ENCODE measurements around the gene OVCA2. TPM values are rescaled to one million over a fixed set of nuclear protein-coding genes. Genes with fewer than 3 reads are reported as not detected.

OVCA2 gene
- total RNA-seq, 1 experiment from 2014 or later, result 24.6 TPM

DNA sequence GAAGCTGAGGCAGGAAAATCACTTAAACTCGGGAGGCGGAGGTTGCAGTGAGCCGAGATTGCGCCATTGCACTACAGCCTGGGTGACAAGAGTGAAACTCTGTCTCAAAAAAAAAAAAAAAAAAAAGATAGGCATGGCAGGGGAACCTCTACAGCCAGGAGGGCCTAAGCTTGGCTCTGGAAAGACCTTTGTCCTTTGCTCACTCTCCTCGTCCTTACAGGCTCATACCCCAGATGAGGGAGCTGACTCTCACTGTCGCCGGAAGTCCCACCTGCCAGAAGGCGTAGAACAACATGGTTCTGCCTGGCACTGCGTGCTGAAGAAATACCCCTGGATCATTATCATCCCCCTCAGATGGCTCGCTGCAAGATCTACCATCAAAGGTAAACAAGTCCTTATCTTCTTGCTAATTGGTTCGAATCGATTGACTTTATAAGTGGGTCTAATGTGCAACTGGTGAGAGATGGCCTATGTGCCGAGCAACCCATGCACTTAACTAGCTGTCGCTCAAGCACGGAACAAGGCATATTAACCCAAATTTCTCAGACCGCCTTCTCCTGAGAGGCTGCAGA, 46.4 kb upstream of the OVCA2 start:
- DNase-seq, result no peak
- Histone ChIP-seq H2AK5ac (ENCODE audit: insufficient read length, low read length) (no peak overlapping the region), H2BK15ac (ENCODE audit: low read depth, low read length) (no peak overlapping the region), H2BK5ac (ENCODE audit: insufficient read length, low read length) (no peak overlapping the region), H3K14ac (ENCODE audit: insufficient read depth, low read length) (no peak overlapping the region), H3K4ac (ENCODE audit: low read depth, low read length) (no peak overlapping the region), H3K79me2 (ENCODE audit: insufficient read depth, low read length) (no peaks in the 10 kb centered on the region), H3K27ac (ENCODE audit: insufficient read length, low read depth, low read length) (no peak overlapping the region), H4K5ac (ENCODE audit: insufficient read length, low read depth, low read length) (no peak overlapping the region), H3K56ac (ENCODE audit: insufficient read length, low read depth, low read length) (no peak overlapping the region), H3K9ac (ENCODE audit: extremely low read depth, insufficient read length, low read length) (no peak overlapping the region), H3K4me2 (ENCODE audit: insufficient read depth, insufficient read length, low read length) (no peak overlapping the region), H2BK20ac (ENCODE audit: low read depth, low read length, poor library complexity, severe bottlenecking) (no peak overlapping the region), H3K23ac (ENCODE audit: insufficient read length, low read depth, low read length) (no peak overlapping the region), H2BK120ac (ENCODE audit: low read depth, low read length, poor library complexity, severe bottlenecking) (no peak overlapping the region), H3K18ac (ENCODE audit: insufficient read length, low read depth, low read length) (no peak overlapping the region), H4K8ac (replicated peaks; ENCODE audit: insufficient read length, low read depth, low read length) (no peak overlapping the region), H4K91ac (ENCODE audit: insufficient read length, low read depth, low read length) (no peak overlapping the region), H3K27me3 (ENCODE audit: insufficient read depth, low read length) (peaks cover 7% of the 10 kb centered on the region; the same call in 1 of the 2 replicates), H2BK12ac (ENCODE audit: insufficient read length, low read depth, low read length) (no peak overlapping the region), H3K4me1 (ENCODE audit: insufficient read depth, low read length) (no peaks in the 10 kb centered on the region; the same call in 1 of the 2 replicates), H3K23me2 (ENCODE audit: insufficient read length, low read depth, low read length, poor library complexity, severe bottlenecking) (no peaks in the 10 kb centered on the region), H2AFZ (ENCODE audit: low read length) (no peak overlapping the region), H3K9me3 (ENCODE audit: control insufficient read depth, low read depth, low read length) (no peaks in the 10 kb centered on the region), H3T11ph (ENCODE audit: low read length) (no peak overlapping the region), H3K79me1 (ENCODE audit: insufficient read depth, low read depth, low read length, poor library complexity, severe bottlenecking) (no peaks in the 10 kb centered on the region), H4K20me1 (ENCODE audit: control insufficient read depth, insufficient read depth, insufficient read length) (no peaks in the 10 kb centered on the region)
- H3K9me3 Mint-ChIP-seq, result no peaks in the 10 kb centered on the region; a peak in 1 of 5 replicates
- no peak overlapping the region for H3K27ac Mint-ChIP-seq
- H3K36me3 Mint-ChIP-seq (ENCODE audit: insufficient read depth in 1 of 3, low read depth in 3 of 3), result no peaks in the 10 kb centered on the region
- TF ChIP-seq, protein P1, sequence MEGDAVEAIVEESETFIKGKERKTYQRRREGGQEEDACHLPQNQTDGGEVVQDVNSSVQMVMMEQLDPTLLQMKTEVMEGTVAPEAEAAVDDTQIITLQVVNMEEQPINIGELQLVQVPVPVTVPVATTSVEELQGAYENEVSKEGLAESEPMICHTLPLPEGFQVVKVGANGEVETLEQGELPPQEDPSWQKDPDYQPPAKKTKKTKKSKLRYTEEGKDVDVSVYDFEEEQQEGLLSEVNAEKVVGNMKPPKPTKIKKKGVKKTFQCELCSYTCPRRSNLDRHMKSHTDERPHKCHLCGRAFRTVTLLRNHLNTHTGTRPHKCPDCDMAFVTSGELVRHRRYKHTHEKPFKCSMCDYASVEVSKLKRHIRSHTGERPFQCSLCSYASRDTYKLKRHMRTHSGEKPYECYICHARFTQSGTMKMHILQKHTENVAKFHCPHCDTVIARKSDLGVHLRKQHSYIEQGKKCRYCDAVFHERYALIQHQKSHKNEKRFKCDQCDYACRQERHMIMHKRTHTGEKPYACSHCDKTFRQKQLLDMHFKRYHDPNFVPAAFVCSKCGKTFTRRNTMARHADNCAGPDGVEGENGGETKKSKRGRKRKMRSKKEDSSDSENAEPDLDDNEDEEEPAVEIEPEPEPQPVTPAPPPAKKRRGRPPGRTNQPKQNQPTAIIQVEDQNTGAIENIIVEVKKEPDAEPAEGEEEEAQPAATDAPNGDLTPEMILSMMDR (conservative IDR thresholded peaks at IDR 0.05), result no peak
- H3K4me1 Mint-ChIP-seq, result peaks cover 25 to 40% of the 10 kb centered on the region in 2 experiments
- WGBS (ENCODE audit: extremely low coverage, insufficient read length, low lambda C conversion rate), result no CpG with 5 or more reads among the region's 16 CpGs
- no peak overlapping the region for H3K4me3 Mint-ChIP-seq
- peaks cover 75% of the 10 kb centered on the region for H3K27me3 Mint-ChIP-seq (ENCODE audit: low read depth)

Data from H9 (cell line).